Aorta (tissue), 5 donors: ENCODE results near the gene KLF15. TPM values are rescaled to one million over a fixed set of nuclear protein-coding genes. Genes with fewer than 3 reads are reported as not detected.
A peak's percentile ranks its signal among the peaks of the same experiment; 100 is the strongest.

ENCODE experiments used
- ATAC-seq: fragments of 200-7000 bp; cut with Tn5 transposase; one replicate; pipeline ENCODE4 v1.9.1; 2022; ENCODE audit warnings: moderate library complexity; ENCODE audit not compliant: low FRiP score
- DNase-seq, 2 donors: peaks; one replicate each; pipeline ENCODE4 v3.0.0-alpha.2; 2020
- H3K27ac ChIP-seq, 2 donors: one replicate each; pipeline ENCODE4 v1.5.1; 2013; ENCODE audit warnings: low read length in 2 of 2, mild to moderate bottlenecking in 2 of 2, moderate library complexity in 2 of 2, control low read depth in 1 of 2, inconsistent platforms in 1 of 2, low read depth in 1 of 2
- H3K27me3 ChIP-seq, 2 donors: one replicate each; pipeline ENCODE4 v1.6.1; 2013; ENCODE audit warnings: control low read depth in 1 of 2, low read length in 1 of 2, mild to moderate bottlenecking in 1 of 2, moderate library complexity in 1 of 2; ENCODE audit not compliant: insufficient read depth in 2 of 2, control insufficient read depth in 1 of 2
- H3K36me3 ChIP-seq, 2 donors: one replicate each; pipeline ENCODE4 v1.6.1; 2013; ENCODE audit warnings: control low read depth in 1 of 2, low read length in 1 of 2, mild to moderate bottlenecking in 1 of 2; ENCODE audit not compliant: insufficient read depth in 2 of 2, control insufficient read depth in 1 of 2
- H3K4me1 ChIP-seq, 2 donors: one replicate each; pipeline ENCODE4 v1.6.1; 2013; ENCODE audit warnings: low read length in 2 of 2, control low read depth in 1 of 2, mild to moderate bottlenecking in 1 of 2, moderate library complexity in 1 of 2; ENCODE audit not compliant: insufficient read depth in 2 of 2, control insufficient read depth in 1 of 2
- H3K4me3 ChIP-seq, 2 donors: one replicate each; pipeline ENCODE4 v1.5.1; 2013; ENCODE audit warnings: low read length in 2 of 2, control low read depth in 1 of 2, mild to moderate bottlenecking in 1 of 2
- H3K9me3 ChIP-seq: one replicate; pipeline ENCODE4 v1.6.1; 2013; ENCODE audit warnings: mild to moderate bottlenecking, low read length; ENCODE audit not compliant: control insufficient read depth
- WGBS, 2 donors: extraction: QIAGEN DNeasy Blood & Tissue Kit; methylation state at CpG; one replicate each; pipeline ENCODE4 v1.1.7; 2013; 5-methylcytosine and 5-hydroxymethylcytosine counted together
- intact Hi-C, 2 donors: fragments of 100-400 bp; cut with DNase I; formaldehyde crosslinking; loops; one replicate each; pipeline versions ENCODE4 v1.14.2 to v1.15.0; 2022
- long read RNA-seq, 2 donors: library from polyadenylated mRNA; unstranded; transcript quantifications; one replicate each; pipeline ENCODE4 v2.0.0, GENCODE V29; 2020 to 2021
- polyA plus RNA-seq, 2 donors: library from polyadenylated mRNA; stranded (reverse); fragments of 200-250 nt; gene quantifications; one replicate each; pipeline ENCODE4 v1.2.3, GENCODE V29; 2013
- total RNA-seq, 2 donors: library from RNA; stranded (reverse); fragmentation: NEBNext Ultra II Directional; extraction: Animal tissue kit (Norgen Biotek cat#: 25700); gene quantifications; one replicate each; pipeline ENCODE4 v1.2.1, GENCODE V29; 2021
- donor health status: healthy with polysubstance abuse.
- donor health status: Bipolar disorder and iron deficiency.
- donor health status: DM: no; HTN: no; CAD: no.
- donor health status: DM: no; HTN: no; CAD: no.
- donor health status: DM: yes; HTN: yes; CAD: no.

KLF15 gene
- total RNA-seq (10 to 100 TPM in 1 of 2 donors, 1 to 10 TPM in 1; 8.5 to 39.9 TPM), polyA plus RNA-seq (10 to 100 TPM; 23.7 to 43.9 TPM)
- long read RNA-seq, donor 1, result 0 reads
- long read RNA-seq, donor 2, partial matches to known transcripts, result 1 of 2 reads
- long read RNA-seq, donor 2, other reads (novel, unspliced or antisense), result 1 of 2 reads

DNA sequence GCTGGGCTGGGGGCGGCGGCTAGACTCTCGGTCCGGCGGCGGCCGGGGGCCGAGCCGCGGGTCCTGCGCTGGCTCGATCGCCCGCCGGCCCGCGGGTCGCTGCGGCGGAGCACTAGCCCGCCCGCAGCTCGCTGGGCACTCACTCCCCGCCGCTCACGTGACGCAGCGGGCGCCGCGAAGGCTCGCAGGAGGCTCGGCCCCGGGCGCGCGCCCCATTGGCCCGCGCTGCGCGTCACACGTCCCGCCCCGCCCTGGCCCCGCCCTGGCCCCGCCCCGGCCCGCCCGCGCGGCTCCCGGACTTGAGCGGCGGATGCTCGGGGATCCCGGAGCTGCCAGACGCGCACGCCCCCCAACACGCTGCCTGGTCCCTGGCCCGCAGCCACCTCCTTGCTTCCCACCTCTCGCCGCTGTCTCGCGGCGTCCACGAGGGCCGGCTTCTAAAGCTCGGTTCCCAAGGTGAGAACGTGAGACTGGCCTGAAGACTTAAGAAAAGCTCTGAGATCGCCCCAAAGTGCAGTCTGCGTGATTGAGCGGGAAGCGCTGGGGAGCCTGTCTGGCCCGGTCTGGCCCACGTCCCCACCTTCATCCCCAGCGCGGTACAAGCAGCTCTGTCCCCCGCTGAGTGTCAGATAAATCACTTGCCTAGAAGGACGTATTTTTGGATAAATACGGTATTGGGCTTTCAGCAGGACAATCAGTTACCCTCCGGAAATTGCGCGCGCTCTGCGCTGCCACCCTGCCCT, at the start of gene KLF15:
TSS of gene KLF15 (minus strand) at position 114 of the 743 bp plus-strand sequence. CDS start 4,486 bp downstream, outside the sequence.
- Histone ChIP-seq H3K4me1 (peaks cover 3% of the 10 kb centered on the region in 2 donors), H3K4me3 (peak within 1 kb of the TSS; percentile 90 to 98), H3K36me3 (peaks cover 0 to 3% of the 10 kb centered on the region in 2 donors), H3K27ac (peak within 1 kb of the TSS; percentile 91 to 97), H3K27me3 (no peaks in the 10 kb centered on the region), H3K9me3 (no peaks in the 10 kb centered on the region)
- 0 to 1% methylated on average over 48 to 86 of the region's 86 CpGs for WGBS, 2 donors
- ATAC-seq, result peak; percentile 90
- DNase-seq, result peak; percentile 90 to 95
- intact Hi-C loops, result loop anchor here (1.0 to 5.0 kb wide), 5 partner anchors 55 to 145 kb away; no protein-coding TSS in a partner anchor

DNA sequence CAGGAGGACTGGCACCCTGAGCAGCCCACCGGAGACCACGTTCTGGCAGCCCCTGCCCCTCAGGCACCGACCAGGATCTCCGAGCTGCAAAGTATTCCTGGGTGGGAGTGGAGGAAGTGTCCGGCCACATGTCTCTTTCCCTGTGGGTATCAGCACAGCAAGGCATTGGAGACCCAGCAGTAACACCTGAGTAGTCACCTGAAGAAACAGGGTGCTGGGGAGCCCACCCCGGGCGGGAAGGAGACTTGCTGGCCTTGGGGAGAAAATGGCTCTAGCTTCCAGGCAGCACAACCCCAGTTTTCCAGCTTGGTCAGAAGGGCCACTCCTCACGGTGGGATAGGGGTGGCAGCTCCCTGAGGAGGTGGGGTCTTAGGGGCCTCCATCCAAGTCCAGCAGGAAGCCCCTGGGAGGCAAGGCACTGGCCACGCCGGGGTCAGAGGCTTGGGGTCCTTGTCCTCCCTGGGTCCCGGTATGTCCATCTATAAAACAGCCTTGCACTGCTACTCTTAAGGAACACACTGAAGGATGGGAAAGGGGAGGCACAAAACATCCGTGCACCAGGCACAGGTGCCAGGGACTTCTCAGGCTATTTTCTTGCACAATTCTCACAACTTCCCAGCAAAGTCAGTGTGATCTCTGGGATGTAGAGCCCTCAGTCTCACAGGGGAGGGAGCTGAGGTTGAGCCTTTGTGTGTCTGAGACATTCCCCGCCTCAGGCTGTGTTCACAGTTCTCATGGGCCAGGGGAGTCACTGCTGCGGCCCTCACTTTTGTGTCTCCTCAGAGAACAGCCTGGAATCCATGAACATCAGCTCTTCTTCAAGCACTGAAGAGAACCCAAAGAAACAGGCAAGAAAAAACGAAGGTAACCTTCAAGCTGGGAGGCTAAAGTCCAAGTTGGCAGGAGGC, 49.4 kb upstream of the KLF15 start:
- ATAC-seq (no peak), DNase-seq (no peak)
- H3K27me3 ChIP-seq, result no peaks in the 10 kb centered on the region
- H3K4me1 ChIP-seq, result no peaks in the 10 kb centered on the region
- no peaks in the 10 kb centered on the region for H3K36me3 ChIP-seq
- 83 to 89% methylated on average over 15 of the region's 15 CpGs for WGBS, 2 donors
- no peak overlapping the region for H3K27ac ChIP-seq
- no peak overlapping the region for H3K4me3 ChIP-seq
- H3K9me3 ChIP-seq, result peaks cover 1% of the 10 kb centered on the region
- intact Hi-C loops, result no loop called here

DNA sequence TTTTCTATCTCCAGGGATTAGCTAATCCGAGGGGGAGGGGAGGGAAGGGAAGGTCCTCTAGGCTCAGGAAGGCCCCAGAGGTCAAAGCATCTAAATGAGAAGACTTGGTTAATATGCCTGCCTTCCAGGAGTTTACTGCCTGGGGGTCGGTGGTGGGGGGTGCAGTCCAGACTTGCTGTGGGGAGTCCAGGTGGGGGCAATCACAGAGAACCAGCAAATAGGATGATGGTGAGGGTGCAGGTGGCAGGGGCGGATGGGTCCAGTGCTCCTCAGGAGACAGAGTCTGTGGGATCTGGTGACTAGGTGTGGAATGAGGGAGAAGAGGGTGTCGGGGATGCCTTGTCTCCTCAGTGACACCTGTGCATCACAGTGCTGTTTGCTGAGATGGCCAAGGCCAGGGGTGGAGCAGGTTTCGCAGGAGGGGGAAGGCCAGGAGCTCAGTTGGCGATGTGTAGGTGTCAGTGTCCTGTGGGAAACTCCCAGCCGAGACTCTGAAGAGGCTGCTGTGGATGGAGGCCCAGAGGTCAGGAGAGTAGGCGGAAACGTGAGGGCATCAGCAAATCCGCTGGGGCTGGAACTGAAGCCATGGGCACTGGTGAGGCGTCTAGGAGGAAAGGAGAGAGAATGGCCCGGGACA, 45.6 kb upstream of the KLF15 start:
- DNase-seq (no peak), ATAC-seq (no peak)
- intact Hi-C loops, result no loop called here
- no peak overlapping the region for H3K4me3 ChIP-seq
- no peaks in the 10 kb centered on the region for H3K27me3 ChIP-seq
- no peaks in the 10 kb centered on the region for H3K36me3 ChIP-seq
- 86 to 87% methylated on average over 12 of the region's 12 CpGs for WGBS, 2 donors
- H3K4me1 ChIP-seq, result no peaks in the 10 kb centered on the region
- peaks cover 1% of the 10 kb centered on the region for H3K9me3 ChIP-seq
- H3K27ac ChIP-seq, result no peak overlapping the region

GRCh38 chr3:126402178-126402577, 45.0 kb upstream of the KLF15 start:
- no peaks in the 10 kb centered on the region for H3K36me3 ChIP-seq
- ATAC-seq, result no peak

DNA sequence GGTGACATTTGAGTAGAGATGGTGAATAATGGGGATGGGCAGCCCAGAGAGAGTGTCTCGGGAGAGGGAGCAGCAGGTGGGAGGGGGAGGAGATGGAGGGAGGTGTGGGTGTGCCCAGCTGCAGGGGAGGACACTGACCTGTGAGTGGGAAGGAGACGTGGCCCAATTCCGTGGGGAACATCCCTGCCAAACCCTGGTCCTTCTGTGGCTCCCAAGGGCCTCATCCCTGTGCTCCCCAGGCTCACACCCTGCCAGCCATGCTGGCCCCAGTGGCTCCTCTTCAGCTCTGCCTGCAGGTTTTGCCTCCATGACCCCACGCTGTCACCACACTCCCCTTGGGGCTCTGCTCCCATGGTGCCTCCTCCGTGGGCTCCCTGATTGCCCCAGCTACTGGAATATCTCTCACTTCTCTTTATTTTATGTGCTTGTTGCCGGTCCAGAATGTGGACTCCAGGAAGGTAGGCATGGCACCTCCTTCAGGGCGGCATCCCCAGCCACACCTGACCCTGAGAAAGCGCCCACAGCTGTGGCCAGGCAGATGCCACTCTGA, 44.5 kb upstream of the KLF15 start:
- no peak for ATAC-seq

More at GRCh38 chr3:126402178-126402577, 45.0 kb upstream of the KLF15 start:
- WGBS, 2 donors, result 77 to 82% methylated on average over 6 of the region's 6 CpGs
- no peaks in the 10 kb centered on the region for H3K27me3 ChIP-seq
- H3K27ac ChIP-seq, result no peak overlapping the region
- DNase-seq, result no peak
- no peaks in the 10 kb centered on the region for H3K4me1 ChIP-seq
- no peaks in the 10 kb centered on the region for H3K9me3 ChIP-seq
- intact Hi-C loops, result no loop called here
- H3K4me3 ChIP-seq, result no peak overlapping the region

GRCh38 chr3:126399756-126400155, 42.5 kb upstream of the KLF15 start:
- no peaks in the 10 kb centered on the region for H3K9me3 ChIP-seq
- 92% methylated on average over 4 of the region's 4 CpGs for WGBS, 2 donors
- DNase-seq (no peak), ATAC-seq (no peak)
- no peak overlapping the region for H3K4me3 ChIP-seq
- intact Hi-C loops, result no loop called here
- H3K27me3 ChIP-seq, result no peaks in the 10 kb centered on the region
- H3K36me3 ChIP-seq, result no peaks in the 10 kb centered on the region
- H3K27ac ChIP-seq, result no peak overlapping the region
- no peaks in the 10 kb centered on the region for H3K4me1 ChIP-seq

More for the DNA sequence above, 44.5 kb upstream of the KLF15 start:
- no peaks in the 10 kb centered on the region for H3K4me1 ChIP-seq
- no peak overlapping the region for H3K4me3 ChIP-seq
- H3K27ac ChIP-seq, result no peak overlapping the region
- WGBS, 2 donors, result 72% methylated on average over 7 to 8 of the region's 8 CpGs
- H3K27me3 ChIP-seq, result no peaks in the 10 kb centered on the region
- DNase-seq, result no peak
- intact Hi-C loops, result no loop called here
- no peaks in the 10 kb centered on the region for H3K9me3 ChIP-seq
- no peaks in the 10 kb centered on the region for H3K36me3 ChIP-seq

DNA sequence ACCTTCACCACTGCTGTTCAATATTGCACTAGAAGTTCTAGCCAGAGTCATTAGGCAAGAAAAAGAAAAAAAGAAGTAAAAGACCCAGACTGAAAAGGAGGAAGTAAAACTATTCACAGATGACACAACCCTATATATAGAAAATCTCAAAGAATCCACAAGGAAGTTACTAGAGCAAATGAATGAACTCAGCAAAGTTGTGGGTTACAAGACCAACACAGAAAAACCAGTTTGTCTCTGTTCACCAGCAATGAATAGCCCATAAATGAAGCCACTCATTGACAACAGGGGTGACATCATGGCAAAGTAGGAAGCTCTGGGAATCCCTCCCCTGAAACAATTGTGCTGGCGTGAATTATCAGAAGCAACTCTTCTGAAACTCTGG, 42.1 kb upstream of the KLF15 start:
- no peaks in the 10 kb centered on the region for H3K27me3 ChIP-seq
- 91 to 100% methylated on average over 1 of the region's 1 CpG for WGBS, 2 donors
- H3K9me3 ChIP-seq, result no peaks in the 10 kb centered on the region
- DNase-seq, result no peak
- H3K36me3 ChIP-seq, result no peaks in the 10 kb centered on the region
- H3K4me3 ChIP-seq, result no peak overlapping the region
- intact Hi-C loops, result no loop called here
- H3K4me1 ChIP-seq, result no peaks in the 10 kb centered on the region
- no peak for ATAC-seq
- H3K27ac ChIP-seq, result no peak overlapping the region
